ENCODE measurements around the gene GRIA1.

Gene GRIA1

GRCh38 chr5:153797484-153797883 lies 307.0 kb downstream of the GRIA1 start:
- TF ChIP-seq CTCF (IDR thresholded peaks at IDR 0.05; ENCODE audit: low read depth, low read length): no peak
- in situ Hi-C loops (cut with HindIII; ENCODE audit: low sequenced_read_pairs): no loop called here
- no peak for DNase-seq (ENCODE audit: low read depth, low spot score)
- no peak overlapping the region for H3K4me3 ChIP-seq (ENCODE audit: low read depth, low read length)

GRCh38 chr5:153798830-153799229 lies 308.4 kb downstream of the GRIA1 start:
- TF ChIP-seq CTCF (IDR thresholded peaks at IDR 0.05; ENCODE audit: low read depth, low read length): no peak
- DNase-seq (ENCODE audit: low read depth, low spot score): no peak
- in situ Hi-C loops (cut with HindIII; ENCODE audit: low sequenced_read_pairs): no loop called here
- H3K4me3 ChIP-seq (ENCODE audit: low read depth, low read length): no peak overlapping the region

GRCh38 chr5:153799466-153799865 lies 309.0 kb downstream of the GRIA1 start:
- H3K4me3 ChIP-seq (ENCODE audit: low read depth, low read length): no peak overlapping the region
- DNase-seq (ENCODE audit: low read depth, low spot score): no peak
- no peak for TF ChIP-seq CTCF (IDR thresholded peaks at IDR 0.05; ENCODE audit: low read depth, low read length)
- in situ Hi-C loops (cut with HindIII; ENCODE audit: low sequenced_read_pairs): no loop called here

- in situ Hi-C loops (cut with HindIII; ENCODE audit: low sequenced_read_pairs): no loop called here
- TF ChIP-seq CTCF (IDR thresholded peaks at IDR 0.05; ENCODE audit: low read depth, low read length): no peak
- no peak overlapping the region for H3K4me3 ChIP-seq (ENCODE audit: low read depth, low read length)
- DNase-seq (ENCODE audit: low read depth, low spot score): no peak
Measured at GRCh38 chr5:153802050-153802821, 311.8 kb downstream of the GRIA1 start.

- DNase-seq (ENCODE audit: low read depth, low spot score): no peak
Measured at GRCh38 chr5:153807801-153808200, 317.3 kb downstream of the GRIA1 start.

GRCh38 chr5:153809166-153809565 lies 318.7 kb downstream of the GRIA1 start:
- no peak for TF ChIP-seq CTCF (IDR thresholded peaks at IDR 0.05; ENCODE audit: low read depth, low read length)
- no peak for DNase-seq (ENCODE audit: low read depth, low spot score)
- no peak overlapping the region for H3K4me3 ChIP-seq (ENCODE audit: low read depth, low read length)
- in situ Hi-C loops (cut with HindIII; ENCODE audit: low sequenced_read_pairs): no loop called here

More at GRCh38 chr5:153807801-153808200, 317.3 kb downstream of the GRIA1 start:
- no peak overlapping the region for H3K4me3 ChIP-seq (ENCODE audit: low read depth, low read length)
- in situ Hi-C loops (cut with HindIII; ENCODE audit: low sequenced_read_pairs): no loop called here
- no peak for TF ChIP-seq CTCF (IDR thresholded peaks at IDR 0.05; ENCODE audit: low read depth, low read length)

All from astrocyte of the spinal cord (primary cell).